DMS 273 (cell line): ENCODE data around the gene ITPA.

Source experiments
- DNase-seq: peaks from one replicate; lab custom pipeline; 2025; ENCODE audit not compliant: unreplicated experiment; lab: John Stamatoyannopoulos, UW

The ITPA gene

GRCh38 chr20:3227506-3227905 is 18.2 kb downstream of the ITPA start:
- DNase-seq = no peak

DNA sequence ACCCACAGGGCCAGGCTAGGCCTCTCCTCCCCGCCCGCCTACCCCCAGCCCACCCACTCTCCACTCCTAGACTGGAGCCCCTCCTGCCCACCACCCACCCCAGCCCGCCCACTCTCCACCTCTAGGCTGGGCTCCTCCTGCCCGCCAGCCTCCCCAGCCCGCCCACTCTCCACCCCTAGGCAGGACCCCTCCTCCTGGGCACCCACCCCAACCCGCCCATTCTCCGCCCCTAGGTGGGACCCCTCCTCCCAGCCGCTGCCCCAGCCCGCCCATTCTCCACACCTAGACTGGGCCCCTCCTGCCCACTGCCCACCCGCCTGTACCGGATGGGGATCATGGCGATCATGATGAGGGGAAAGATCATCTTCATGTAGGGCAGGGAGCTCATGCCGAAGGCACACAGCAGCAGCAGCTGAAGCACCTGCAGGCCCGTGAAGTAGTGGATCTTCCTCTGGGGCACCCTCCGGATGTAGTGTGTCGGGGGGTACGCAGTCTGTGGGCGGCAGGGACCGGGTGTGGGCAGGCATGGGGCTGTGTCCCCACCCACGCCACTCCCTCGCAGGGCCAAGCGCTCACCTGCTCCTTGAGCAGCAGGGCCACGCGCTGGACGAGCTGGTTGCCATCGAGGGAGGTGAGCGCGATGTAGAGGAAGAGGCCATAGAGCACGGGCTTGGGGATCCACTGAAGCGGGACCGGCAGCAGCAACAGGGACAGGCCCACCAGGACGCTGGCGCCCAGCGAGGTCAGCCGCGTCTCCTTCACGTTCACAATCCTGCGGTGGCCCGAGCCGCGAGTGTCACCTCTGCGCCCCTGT is 18.8 kb downstream of the ITPA start:
- no peak for DNase-seq

DNA sequence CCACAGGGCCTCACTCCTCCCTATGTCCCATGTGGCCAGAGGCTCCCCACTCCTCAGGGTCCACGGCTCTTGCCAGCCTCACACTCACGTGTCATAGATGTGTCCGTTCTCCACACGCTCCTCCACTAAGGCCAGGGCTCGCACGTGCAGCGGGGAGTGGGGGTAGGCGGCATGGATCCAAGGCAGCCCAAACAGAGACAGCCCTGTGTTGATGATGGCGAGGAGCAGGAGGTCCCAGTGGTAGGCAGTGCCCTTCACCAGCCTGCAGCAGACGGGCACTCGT is 19.4 kb downstream of the ITPA start:
- DNase-seq = no peak

- DNase-seq = no peak
Observed at GRCh38 chr20:3229158-3229557, 19.9 kb downstream of the ITPA start.

- DNase-seq = no peak
Observed at GRCh38 chr20:3229798-3230197, 20.5 kb downstream of the ITPA start.

GRCh38 chr20:3231116-3231515 is 21.8 kb downstream of the ITPA start:
- no peak for DNase-seq

GRCh38 chr20:3231889-3232588 is 22.7 kb downstream of the ITPA start:
- no peak for DNase-seq

DNA sequence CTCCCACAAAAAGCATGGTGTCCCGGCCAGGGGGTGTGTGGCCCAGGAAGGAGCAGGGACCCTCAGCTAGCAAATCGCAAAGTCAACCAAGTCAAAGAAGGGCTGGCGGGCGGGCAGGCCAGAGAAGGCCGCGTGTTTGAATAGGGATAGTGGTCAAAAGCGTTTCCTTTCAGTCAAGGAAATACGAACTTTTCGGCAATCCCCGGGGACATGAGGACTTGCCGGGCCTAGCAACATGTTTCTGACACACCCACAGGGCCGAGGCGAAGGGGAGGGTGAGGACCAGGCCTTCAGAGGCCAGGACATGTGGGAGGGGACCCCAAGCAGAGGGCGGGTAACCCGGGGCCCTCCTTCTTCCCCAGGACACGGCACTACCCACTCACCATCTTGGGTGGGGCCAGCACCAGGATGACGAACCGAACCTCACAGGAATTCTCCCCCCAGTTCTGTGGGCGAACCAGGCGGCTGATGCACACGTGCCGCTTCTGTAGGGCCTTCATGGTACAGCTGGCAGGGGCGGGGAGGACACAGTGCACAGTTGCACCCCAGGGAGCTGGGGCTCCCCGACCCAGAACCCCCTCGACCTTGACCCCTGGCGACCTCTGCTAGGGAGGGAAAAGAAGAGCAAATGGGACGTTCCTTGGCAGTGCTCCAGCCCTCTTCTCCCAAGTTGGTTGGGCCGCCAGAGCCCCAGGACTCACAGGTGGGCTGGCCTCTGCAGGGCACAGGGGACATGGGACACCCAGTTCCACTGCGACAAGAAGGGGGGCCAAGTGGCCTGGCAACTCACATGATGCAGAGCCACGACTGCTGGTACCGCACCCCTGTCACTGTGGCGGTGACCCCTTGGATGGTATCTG is 24.1 kb downstream of the ITPA start:
- DNase-seq = no peak

GRCh38 chr20:3233991-3234498 is 24.7 kb downstream of the ITPA start:
- DNase-seq = no peak

DNA sequence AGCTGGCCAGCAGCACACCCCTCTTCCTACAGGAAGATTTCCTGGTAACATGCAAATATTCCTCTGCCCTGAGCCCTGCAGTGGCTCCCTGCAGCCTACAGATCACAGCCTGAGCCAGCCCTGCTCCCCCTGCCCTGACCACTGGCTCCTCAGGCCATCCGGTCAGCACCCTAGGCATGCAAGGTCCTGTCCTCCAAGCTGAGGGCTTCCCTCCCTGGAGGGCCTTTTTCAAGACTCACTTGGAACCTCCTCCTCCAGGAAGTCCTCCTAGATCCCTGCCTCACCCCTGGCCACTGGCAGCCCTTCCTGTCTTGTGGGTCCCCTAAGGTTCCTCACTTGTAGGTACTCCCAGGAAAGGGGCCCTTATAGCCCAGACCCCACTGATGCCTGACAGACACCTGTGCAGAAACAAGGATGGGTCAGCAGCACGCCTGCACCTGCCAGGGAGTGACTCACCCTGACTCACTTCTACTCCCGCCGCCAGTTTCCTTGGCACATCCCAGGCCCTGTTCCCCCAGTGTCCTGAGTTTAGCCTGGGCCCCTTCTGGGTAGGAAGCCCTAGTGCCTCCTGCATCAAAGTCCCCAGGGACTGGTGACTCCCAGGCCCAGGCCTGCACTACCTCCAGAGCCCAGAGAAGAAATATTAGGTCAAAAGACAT is 26.5 kb downstream of the ITPA start:
- no peak for DNase-seq

DNA sequence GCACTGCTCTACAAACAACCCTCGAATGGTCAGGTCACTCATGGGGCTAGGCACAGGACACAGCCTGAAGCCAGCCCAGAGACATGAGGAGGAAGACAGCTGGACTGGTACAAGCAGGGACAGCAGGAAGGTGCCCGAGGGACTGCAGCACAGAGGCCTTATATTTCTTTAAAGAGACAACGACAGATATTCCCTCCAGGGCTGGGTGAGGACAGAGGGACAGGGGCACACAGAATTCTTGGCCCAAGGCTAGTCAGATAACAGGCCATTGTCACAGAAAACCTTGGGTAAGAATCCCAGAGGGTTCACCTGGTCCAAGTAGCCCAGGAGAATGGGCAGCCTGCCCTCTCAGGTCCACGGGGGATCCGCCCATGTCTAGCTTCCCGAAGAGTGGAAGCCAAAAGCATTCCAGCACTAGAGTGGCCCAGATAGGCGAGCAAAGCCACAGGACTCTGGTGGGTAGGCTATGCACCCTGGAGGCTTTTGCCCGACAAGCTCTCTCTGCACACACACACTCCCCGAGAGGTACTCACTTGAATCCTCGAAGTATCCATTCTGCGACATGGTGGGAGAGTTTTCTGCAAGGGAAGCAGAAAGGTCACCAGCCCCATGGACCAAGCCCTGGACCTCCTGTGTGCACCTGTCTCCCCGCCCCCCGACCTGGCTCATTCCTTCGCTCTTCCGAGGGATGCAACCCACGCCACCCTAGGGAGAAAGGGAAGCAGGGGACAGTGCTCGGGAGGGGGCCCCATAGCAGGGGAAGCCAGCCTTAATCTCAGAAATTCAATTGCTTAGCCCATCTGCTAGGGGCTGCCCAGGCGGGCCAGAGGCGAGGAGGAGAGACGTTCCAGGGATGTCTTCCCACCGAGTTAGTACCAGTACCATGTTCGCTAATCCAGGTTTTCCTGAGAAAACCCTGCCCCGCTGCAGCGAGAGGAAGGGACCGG is 28.0 kb downstream of the ITPA start:
- DNase-seq = no peak

- DNase-seq = peak; percentile 43
Observed at GRCh38 chr20:3237958-3238615, 28.8 kb downstream of the ITPA start.

DNA sequence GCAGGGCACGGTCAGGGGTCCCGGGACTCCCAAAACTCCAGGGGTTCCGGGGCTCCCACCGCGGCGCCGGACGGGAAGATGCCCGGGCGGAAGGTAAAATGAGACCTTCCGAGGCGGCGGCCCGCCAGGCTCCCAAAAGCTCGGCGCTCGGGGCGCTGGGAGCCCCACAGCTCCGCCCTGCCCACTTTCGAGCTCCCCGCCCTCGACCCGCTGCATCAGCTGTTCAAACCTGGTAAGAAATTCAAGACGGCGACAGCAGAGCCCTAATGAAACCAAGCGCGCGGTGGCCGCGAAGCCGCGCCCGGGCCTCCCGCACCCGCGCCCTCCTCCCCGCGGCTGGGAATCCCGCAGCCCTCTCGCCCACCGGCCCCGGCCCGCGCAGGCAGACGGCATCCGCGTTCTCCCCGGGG is 29.3 kb downstream of the ITPA start:
- peak; percentile 77 for DNase-seq

DNA sequence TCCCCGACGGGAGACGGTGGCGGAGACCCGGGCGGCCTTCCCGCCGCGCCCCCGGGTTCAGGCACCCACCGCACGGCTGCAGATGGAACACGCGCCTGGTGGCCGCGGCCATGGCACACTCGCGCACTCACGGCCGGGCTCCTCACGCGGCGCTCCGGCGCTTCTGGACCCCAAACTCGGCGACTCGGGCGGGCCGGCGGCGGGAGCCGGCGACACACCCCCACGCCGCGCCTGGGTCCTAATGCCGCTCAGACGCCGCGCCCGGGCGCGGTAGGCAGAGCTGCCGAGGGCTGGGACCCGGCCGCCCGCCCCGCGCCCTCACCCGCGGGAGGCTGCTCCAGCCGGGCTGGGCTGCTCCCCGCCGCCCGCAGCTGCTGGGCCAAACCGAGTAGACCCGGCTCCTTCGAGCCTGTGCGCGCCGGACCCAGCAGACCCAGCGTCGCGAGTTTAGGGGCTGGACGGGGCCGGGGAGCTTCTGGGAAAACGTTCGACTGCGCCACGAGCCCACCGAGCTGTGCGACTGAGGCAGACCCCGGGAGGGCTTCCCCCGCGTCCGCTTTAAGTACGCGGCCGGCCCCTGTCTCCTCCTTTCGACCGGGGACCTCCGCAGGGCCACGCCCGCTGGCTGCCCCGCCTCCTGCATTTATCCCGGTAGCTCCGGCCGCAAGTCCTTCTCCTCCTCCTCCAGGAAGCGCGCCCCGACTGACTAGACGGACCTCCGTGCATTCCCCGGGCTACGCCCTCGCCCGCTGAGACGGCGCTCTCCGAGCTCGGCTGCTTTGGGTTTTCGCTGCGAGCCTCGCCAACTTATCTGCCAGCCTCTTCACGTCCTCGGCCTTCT is 29.9 kb downstream of the ITPA start, which contains the start of gene SLC4A11:
Gene SLC4A11 (minus strand): TSS at position 165 of the 841 bp plus-strand sequence. CDS start 53 bp downstream, at position 112.
- DNase-seq = peak; percentile 74

GRCh38 chr20:3239867-3240775 is 30.8 kb downstream of the ITPA start:
- peak; percentile 64 for DNase-seq

GRCh38 chr20:3240776-3241363 is 31.6 kb downstream of the ITPA start:
- no peak for DNase-seq

- DNase-seq = no peak
Observed at GRCh38 chr20:3242172-3242692, 32.9 kb downstream of the ITPA start.
